GM12875 (cell line): ENCODE data around the gene CAND1.
"Not testable (repeated sequence)": the region's sequence is repeated elsewhere in the genome, so short reads cannot be mapped to it uniquely, and the experiment has no call there.

ENCODE experiments used
- H3K4me3 ChIP-seq: one replicate; pipeline ENCODE4 v1.5.1; 2011; ENCODE audit warnings: low read depth, low read length, control low read depth
- CTCF ChIP-seq: IDR thresholded peaks from 2 replicates; pipeline ENCODE4 v1.5.1; 2011; ENCODE audit warnings: low read depth, mild to moderate bottlenecking, control low read depth, inconsistent platforms, low read length, moderate library complexity, borderline replicate concordance; ENCODE audit not compliant: insufficient read depth

The CAND1 gene

GRCh38 chr12:67331828-67332227 lies 62.7 kb downstream of the CAND1 start:
- H3K4me3 ChIP-seq = no peak overlapping the region

GRCh38 chr12:67333649-67334048 lies 64.5 kb downstream of the CAND1 start:
- H3K4me3 ChIP-seq = no peak overlapping the region
- no peak for TF ChIP-seq CTCF

More at GRCh38 chr12:67331828-67332227, 62.7 kb downstream of the CAND1 start:
- no peak for TF ChIP-seq CTCF

GRCh38 chr12:67338426-67338825 lies 69.3 kb downstream of the CAND1 start:
- H3K4me3 ChIP-seq = no peak overlapping the region

GRCh38 chr12:67339530-67339929 lies 70.4 kb downstream of the CAND1 start:
- no peak overlapping the region for H3K4me3 ChIP-seq
- no peak for TF ChIP-seq CTCF

More at GRCh38 chr12:67338426-67338825, 69.3 kb downstream of the CAND1 start:
- TF ChIP-seq CTCF = no peak

GRCh38 chr12:67341086-67341485 lies 71.9 kb downstream of the CAND1 start:
- H3K4me3 ChIP-seq = not testable (repeated sequence)

- H3K4me3 ChIP-seq = no peak overlapping the region
- no peak for TF ChIP-seq CTCF
These were observed 76.0 kb downstream of the CAND1 start for GRCh38 chr12:67344979-67345710.

- no peak overlapping the region for H3K4me3 ChIP-seq
- TF ChIP-seq CTCF = no peak
These were observed 79.5 kb downstream of the CAND1 start for GRCh38 chr12:67348683-67349082.

- H3K4me3 ChIP-seq = no peak overlapping the region
These were observed 83.5 kb downstream of the CAND1 start for GRCh38 chr12:67352682-67353081.

More at GRCh38 chr12:67352682-67353081, 83.5 kb downstream of the CAND1 start:
- TF ChIP-seq CTCF = no peak
